HG03139 (cell line): ENCODE results near the gene RSU1.

Source experiments
- ATAC-seq: cut with Tn5 transposase; IDR thresholded peaks from one replicate; pipeline ENCODE4 v1.9.1; 2021; ENCODE audit not compliant: unreplicated experiment

Gene RSU1

GRCh38 chr10:16822726-16823360 is 5.6 kb upstream of the RSU1 start:
- ATAC-seq = no peak

- no peak for ATAC-seq
Measured at GRCh38 chr10:16822027-16822426, 4.8 kb upstream of the RSU1 start.

- no peak for ATAC-seq
Measured at GRCh38 chr10:16820421-16820820, 3.2 kb upstream of the RSU1 start.

- no peak for ATAC-seq
Measured at GRCh38 chr10:16820018-16820417, 2.8 kb upstream of the RSU1 start.

- ATAC-seq = no peak
Measured at GRCh38 chr10:16819436-16819835, 2.2 kb upstream of the RSU1 start.

GRCh38 chr10:16819026-16819425 is 1.8 kb upstream of the RSU1 start:
- ATAC-seq = no peak

DNA sequence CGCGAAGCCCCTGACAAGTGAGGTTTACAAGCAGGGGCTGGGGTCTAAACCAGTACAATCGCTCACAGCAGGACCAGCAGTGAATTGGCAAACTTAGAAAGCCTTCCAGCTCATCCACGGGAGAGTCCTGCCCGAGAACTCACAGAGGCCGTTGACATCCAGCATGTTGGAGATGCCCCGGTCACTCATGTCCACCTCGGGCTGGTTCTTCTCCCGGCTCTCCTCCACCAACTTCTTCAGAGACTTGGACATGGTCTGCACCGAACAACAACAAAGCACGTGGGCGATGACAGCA is 447 bp downstream of the RSU1 start:
- no peak for ATAC-seq

GRCh38 chr10:16816171-16816570 is 1.1 kb downstream of the RSU1 start:
- no peak for ATAC-seq

GRCh38 chr10:16814012-16814411 is 3.2 kb downstream of the RSU1 start:
- ATAC-seq = no peak

GRCh38 chr10:16812676-16813075 is 4.5 kb downstream of the RSU1 start:
- ATAC-seq = no peak

DNA sequence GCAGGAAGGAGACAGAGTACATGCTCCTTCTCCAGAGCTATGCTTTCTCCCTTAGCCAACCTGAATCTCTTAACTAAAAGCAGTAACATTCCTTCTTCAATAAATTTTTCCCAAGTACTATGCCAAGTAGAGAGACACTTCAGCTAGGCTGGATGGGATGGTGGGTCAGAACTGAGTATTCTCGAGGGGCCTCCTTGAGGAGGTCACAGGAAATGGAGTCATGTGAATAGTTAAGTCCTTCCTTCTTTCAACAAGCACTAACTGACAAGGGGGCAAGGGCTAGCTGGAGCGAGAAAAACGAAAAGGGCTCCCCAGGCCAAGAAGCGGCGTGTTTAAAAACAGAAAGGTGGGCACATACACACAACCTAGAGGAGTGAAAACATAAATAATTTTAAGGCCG is 5.5 kb downstream of the RSU1 start:
- no peak for ATAC-seq

DNA sequence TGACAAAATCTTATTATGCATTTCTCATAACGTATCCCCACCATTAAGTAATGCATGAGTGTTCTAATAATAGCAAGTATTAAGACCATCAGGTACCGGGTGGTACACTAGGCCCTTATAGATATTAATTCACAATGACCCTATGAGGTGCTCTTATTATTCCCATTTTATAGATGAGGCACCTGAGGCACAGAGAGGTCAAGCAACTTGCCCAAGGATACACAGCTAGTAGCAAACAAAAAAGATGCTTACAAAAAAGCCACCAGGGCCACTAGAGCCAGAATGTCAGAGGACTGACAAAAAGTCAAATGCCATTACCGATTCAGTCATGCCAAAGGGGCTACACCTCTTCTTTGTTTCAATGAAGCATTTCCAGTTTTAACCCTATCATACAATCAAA is 5.9 kb downstream of the RSU1 start:
- no peak for ATAC-seq

- peak; percentile 78 for ATAC-seq
Measured at GRCh38 chr10:16809074-16809718, 8.0 kb downstream of the RSU1 start.

GRCh38 chr10:16804123-16804522 is 13.1 kb downstream of the RSU1 start:
- ATAC-seq = no peak

GRCh38 chr10:16803464-16803863 is 13.8 kb downstream of the RSU1 start:
- no peak for ATAC-seq

DNA sequence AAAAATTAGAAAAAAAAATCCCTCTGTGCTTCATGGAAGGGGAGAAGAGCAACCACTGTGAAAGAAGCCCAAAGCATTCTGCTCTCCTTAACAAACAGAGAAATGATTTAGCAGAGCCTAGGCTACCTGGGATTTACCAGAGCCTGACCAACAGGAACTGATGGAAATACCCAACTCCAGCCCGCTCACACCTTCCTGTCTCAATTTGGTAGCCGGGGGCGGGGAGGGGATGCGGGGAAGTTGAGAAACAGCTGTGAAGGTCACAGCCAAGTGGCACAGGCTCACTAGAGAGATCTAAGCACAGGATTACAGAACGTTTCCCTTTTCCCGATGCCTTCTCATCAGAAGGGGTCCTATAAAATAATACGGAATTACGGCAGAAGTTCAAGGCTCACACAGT is 17.6 kb downstream of the RSU1 start:
- peak; percentile 69 for ATAC-seq

- no peak for ATAC-seq
Measured at GRCh38 chr10:16798571-16798970, 18.7 kb downstream of the RSU1 start.

- ATAC-seq = no peak
Measured at GRCh38 chr10:16795410-16796073, 21.7 kb downstream of the RSU1 start.

DNA sequence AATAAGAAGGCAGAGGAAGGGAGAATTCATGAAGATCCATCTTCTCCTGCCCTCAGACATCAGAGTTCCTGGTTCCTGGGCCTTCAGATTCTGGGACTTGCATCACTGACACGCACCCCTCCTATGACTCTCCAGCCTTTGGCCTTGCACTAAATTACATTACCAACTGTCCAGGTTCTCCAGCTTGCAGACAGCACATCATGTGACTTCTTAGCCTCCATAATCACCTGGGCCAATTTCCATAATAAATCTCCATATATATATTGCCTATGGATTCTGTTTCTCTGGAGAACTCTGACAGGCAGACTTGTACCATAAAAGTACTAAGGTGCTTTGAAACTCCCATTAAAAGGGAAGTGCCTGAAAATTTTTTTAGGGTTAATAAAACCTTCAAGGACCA is 23.2 kb downstream of the RSU1 start:
- no peak for ATAC-seq

GRCh38 chr10:16792675-16793074 is 24.5 kb downstream of the RSU1 start:
- no peak for ATAC-seq

DNA sequence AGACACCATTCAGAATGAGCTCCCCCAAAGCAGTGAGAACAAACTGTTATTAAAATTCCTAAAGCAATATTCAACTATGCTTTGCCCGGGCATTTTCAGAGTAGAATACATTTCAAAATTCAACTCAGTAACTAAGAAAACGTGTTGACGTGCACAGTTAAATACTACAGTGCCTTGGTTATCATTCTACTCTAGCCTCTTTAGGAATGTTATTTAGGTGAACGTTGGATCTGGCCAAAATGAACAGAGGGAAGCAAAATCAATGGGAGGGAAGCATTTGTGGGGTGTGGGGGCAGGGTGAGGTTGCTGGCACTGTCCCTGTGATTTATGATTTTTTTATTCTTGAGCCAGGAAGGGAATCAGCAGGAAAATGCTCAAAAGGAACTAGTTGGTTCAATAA is 27.5 kb downstream of the RSU1 start:
- ATAC-seq = no peak

- ATAC-seq = no peak
Measured at GRCh38 chr10:16789261-16789660, 28.0 kb downstream of the RSU1 start.

DNA sequence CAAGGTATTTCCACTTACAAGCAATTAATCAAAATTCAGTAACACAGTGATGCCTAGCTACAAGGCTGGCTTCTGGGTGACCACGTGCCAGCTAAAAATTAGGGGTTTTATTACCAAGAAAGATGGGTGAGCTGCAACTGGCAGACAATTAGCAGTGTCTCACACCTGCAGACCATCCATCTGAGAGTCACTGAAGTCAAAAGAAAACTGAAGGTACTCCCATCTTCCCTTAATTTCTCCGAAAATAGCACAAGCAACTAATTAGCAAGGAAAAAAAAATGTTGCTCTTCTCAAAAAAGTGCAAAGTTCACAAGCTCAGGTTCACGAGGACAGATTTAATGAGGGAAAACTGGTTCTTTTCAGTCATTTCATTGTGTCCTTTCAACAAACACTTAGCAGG is 28.4 kb downstream of the RSU1 start:
- no peak for ATAC-seq
